HepG2 (cell line): ENCODE data around the gene PRR30. TPM values are rescaled to one million over a fixed set of nuclear protein-coding genes. Genes with fewer than 3 reads are reported as not detected.

Source experiments
- FOXJ3 ChIP-seq: sonication (generic); formaldehyde crosslinking; IDR thresholded peaks from 2 replicates; pipeline ENCODE4 v1.4.0; 2020; ENCODE audit warnings: missing genetic modification reagents, mild to moderate bottlenecking, borderline replicate concordance
- KDM2A ChIP-seq: sonication (generic); formaldehyde crosslinking; IDR thresholded peaks from 2 replicates; pipeline ENCODE4 v1.4.0; 2020; ENCODE audit warnings: low read depth, missing genetic modification reagents, borderline replicate concordance
- RELA ChIP-seq: sonication (generic); formaldehyde crosslinking; IDR thresholded peaks from 2 replicates; pipeline ENCODE4 v1.4.0; 2020; ENCODE audit warnings: missing genetic modification reagents
- SIN3A ChIP-seq: IDR thresholded peaks from 2 replicates; pipeline ENCODE4 v1.6.1; 2011; ENCODE audit warnings: low read depth, mild to moderate bottlenecking, control low read depth, low read length, borderline replicate concordance
- SNAI1 ChIP-seq: sonication (generic); formaldehyde crosslinking; IDR thresholded peaks from 2 replicates; pipeline ENCODE4 v1.5.0; 2020; ENCODE audit warnings: mild to moderate bottlenecking, missing genetic modification reagents, borderline replicate concordance
- ZKSCAN8 ChIP-seq: IDR thresholded peaks from 2 replicates; pipeline ENCODE4 v1.6.1; 2016; ENCODE audit warnings: borderline replicate concordance, missing genetic modification reagents, missing compliant biosample characterization
- ZNF232 ChIP-seq: sonication (generic); formaldehyde crosslinking; IDR thresholded peaks from 2 replicates; pipeline ENCODE4 v1.4.0; 2020; ENCODE audit warnings: missing genetic modification reagents, borderline replicate concordance
- ZNF253 ChIP-seq: sonication (generic); formaldehyde crosslinking; IDR thresholded peaks from 2 replicates; pipeline ENCODE4 v1.8.0; 2022; ENCODE audit warnings: mild to moderate bottlenecking, missing genetic modification reagents, borderline replicate concordance
- ZNF33B ChIP-seq: sonication (generic); formaldehyde crosslinking; IDR thresholded peaks from 2 replicates; pipeline ENCODE4 v1.5.1; 2020; ENCODE audit warnings: mild to moderate bottlenecking, missing genetic modification reagents
- polyA plus RNA-seq, 8 experiments: library from polyadenylated mRNA; depleted of rRNA in 3 of 8; stranded (reverse) in 7 of 8; unstranded in 1 of 8; fragments of >200 nt; fragmentation: Illumina TruSeq in 4 of 8; extraction: Trizol in 4 of 8; gene quantifications; 2 replicates each; pipeline versions ENCODE4 v1.2.1 to v1.2.3, GENCODE V29; 2011 to 2016; ENCODE audit warnings: low read depth in 4 of 8, missing spikeins in 1 of 8, mixed read lengths in 1 of 8; ENCODE audit not compliant: insufficient read depth in 1 of 8
- total RNA-seq, 5 experiments: library from RNA; depleted of rRNA; stranded (reverse); fragments of >200 nt; fragmentation: Illumina TruSeq; extraction: Trizol; gene quantifications; 2 replicates each; pipeline ENCODE4 v1.2.3, GENCODE V29; 2016; ENCODE audit warnings: low read depth in 1 of 5
- TF ChIP-seq, protein P1 (sequence below): sonication (generic); formaldehyde crosslinking; IDR thresholded peaks from 2 replicates; pipeline ENCODE4 v1.4.0; 2020; ENCODE audit warnings: missing genetic modification reagents
- TF ChIP-seq, protein P2 (sequence below): sonication (generic); formaldehyde crosslinking; IDR thresholded peaks from 2 replicates; pipeline ENCODE4 v1.9.0; 2022; ENCODE audit warnings: missing genetic modification reagents, mild to moderate bottlenecking, borderline replicate concordance
- TF ChIP-seq, protein P3 (sequence below), 2 experiments: sonication (generic) in 1 of 2; formaldehyde crosslinking in 1 of 2; IDR thresholded peaks; 2 replicates each; pipeline versions ENCODE4 v1.6.1 to v1.9.0; 2014 to 2022; ENCODE audit warnings: antibody characterized with exemption in 1 of 2, borderline replicate concordance in 1 of 2, inconsistent platforms in 1 of 2, low read depth in 1 of 2, missing genetic modification reagents in 1 of 2
- TF ChIP-seq, protein P4 (sequence below): sonication (generic); formaldehyde crosslinking; IDR thresholded peaks from 2 replicates; pipeline ENCODE4 v1.4.0; 2020; ENCODE audit warnings: mild to moderate bottlenecking, missing genetic modification reagents
- TF ChIP-seq, protein P5 (sequence below): sonication (generic); formaldehyde crosslinking; IDR thresholded peaks from 2 replicates; pipeline ENCODE4 v1.4.0; 2020; ENCODE audit warnings: missing genetic modification reagents

Gene PRR30
- total and polyA plus RNA-seq, 2 of the 13 experiments (the other 11 are each of a cell fraction or from before 2014, with no cell fraction given) = not detected

DNA sequence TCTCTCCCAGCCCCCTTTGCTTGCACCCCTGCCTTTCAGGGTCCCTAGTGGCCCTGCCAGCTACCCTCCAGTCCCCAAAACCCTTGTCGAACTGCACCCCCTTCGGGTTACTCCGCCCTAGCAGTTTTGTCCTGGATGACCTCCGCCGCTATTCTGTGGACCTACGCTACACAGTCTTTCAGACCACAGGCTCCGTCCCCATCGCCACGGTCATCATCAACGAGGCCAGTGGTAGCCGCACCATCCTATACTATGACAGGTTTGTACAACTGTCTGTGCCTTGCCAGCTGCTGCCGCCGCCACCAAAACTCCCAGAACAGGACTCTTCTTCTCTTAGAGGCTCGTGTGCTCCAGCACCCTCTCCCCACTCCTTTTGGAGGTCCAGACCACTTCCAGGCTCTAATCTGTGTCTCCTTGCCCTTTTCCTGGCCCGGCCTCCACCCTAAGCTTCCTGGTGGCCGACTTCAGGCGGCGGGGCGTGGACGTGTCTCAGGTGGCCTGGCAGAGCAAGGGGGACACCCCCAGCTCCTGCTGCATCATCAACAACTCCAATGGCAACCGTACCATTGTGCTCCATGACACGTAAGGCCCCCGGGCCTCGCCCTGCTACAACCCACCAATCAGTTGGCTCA, 44.7 kb downstream of the PRR30 start (continued):
- TF ChIP-seq RELA (no peak), SNAI1 (CRISPR knock-in tag) (peak; percentile 76), ZNF33B (no peak), ZKSCAN8 (CRISPR knock-in tag) (no peak), KDM2A (no peak), ZNF232 (CRISPR knock-in tag) (no peak), FOXJ3 (no peak), ZNF253 (CRISPR knock-in tag) (no peak), SIN3A (no peak)
- TF ChIP-seq, protein P1, sequence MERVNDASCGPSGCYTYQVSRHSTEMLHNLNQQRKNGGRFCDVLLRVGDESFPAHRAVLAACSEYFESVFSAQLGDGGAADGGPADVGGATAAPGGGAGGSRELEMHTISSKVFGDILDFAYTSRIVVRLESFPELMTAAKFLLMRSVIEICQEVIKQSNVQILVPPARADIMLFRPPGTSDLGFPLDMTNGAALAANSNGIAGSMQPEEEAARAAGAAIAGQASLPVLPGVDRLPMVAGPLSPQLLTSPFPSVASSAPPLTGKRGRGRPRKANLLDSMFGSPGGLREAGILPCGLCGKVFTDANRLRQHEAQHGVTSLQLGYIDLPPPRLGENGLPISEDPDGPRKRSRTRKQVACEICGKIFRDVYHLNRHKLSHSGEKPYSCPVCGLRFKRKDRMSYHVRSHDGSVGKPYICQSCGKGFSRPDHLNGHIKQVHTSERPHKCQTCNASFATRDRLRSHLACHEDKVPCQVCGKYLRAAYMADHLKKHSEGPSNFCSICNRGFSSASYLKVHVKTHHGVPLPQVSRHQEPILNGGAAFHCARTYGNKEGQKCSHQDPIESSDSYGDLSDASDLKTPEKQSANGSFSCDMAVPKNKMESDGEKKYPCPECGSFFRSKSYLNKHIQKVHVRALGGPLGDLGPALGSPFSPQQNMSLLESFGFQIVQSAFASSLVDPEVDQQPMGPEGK (CRISPR knock-in tag) = no peak
- TF ChIP-seq, protein P2, sequence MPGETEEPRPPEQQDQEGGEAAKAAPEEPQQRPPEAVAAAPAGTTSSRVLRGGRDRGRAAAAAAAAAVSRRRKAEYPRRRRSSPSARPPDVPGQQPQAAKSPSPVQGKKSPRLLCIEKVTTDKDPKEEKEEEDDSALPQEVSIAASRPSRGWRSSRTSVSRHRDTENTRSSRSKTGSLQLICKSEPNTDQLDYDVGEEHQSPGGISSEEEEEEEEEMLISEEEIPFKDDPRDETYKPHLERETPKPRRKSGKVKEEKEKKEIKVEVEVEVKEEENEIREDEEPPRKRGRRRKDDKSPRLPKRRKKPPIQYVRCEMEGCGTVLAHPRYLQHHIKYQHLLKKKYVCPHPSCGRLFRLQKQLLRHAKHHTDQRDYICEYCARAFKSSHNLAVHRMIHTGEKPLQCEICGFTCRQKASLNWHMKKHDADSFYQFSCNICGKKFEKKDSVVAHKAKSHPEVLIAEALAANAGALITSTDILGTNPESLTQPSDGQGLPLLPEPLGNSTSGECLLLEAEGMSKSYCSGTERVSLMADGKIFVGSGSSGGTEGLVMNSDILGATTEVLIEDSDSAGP (CRISPR knock-in tag) = 0 out of 2 replicates have a peak, but pooled peaks have one; percentile 49
- TF ChIP-seq, protein P3, sequence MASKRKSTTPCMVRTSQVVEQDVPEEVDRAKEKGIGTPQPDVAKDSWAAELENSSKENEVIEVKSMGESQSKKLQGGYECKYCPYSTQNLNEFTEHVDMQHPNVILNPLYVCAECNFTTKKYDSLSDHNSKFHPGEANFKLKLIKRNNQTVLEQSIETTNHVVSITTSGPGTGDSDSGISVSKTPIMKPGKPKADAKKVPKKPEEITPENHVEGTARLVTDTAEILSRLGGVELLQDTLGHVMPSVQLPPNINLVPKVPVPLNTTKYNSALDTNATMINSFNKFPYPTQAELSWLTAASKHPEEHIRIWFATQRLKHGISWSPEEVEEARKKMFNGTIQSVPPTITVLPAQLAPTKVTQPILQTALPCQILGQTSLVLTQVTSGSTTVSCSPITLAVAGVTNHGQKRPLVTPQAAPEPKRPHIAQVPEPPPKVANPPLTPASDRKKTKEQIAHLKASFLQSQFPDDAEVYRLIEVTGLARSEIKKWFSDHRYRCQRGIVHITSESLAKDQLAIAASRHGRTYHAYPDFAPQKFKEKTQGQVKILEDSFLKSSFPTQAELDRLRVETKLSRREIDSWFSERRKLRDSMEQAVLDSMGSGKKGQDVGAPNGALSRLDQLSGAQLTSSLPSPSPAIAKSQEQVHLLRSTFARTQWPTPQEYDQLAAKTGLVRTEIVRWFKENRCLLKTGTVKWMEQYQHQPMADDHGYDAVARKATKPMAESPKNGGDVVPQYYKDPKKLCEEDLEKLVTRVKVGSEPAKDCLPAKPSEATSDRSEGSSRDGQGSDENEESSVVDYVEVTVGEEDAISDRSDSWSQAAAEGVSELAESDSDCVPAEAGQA (IDR thresholded peaks at IDR 0.05; ENCODE audit: low read depth) = no peak
- TF ChIP-seq, protein P3 (CRISPR knock-in tag; IDR thresholded peaks at IDR 0.05; ENCODE audit: borderline replicate concordance) = no peak; the same call in 1 of the 2 replicates
- TF ChIP-seq, protein P4, sequence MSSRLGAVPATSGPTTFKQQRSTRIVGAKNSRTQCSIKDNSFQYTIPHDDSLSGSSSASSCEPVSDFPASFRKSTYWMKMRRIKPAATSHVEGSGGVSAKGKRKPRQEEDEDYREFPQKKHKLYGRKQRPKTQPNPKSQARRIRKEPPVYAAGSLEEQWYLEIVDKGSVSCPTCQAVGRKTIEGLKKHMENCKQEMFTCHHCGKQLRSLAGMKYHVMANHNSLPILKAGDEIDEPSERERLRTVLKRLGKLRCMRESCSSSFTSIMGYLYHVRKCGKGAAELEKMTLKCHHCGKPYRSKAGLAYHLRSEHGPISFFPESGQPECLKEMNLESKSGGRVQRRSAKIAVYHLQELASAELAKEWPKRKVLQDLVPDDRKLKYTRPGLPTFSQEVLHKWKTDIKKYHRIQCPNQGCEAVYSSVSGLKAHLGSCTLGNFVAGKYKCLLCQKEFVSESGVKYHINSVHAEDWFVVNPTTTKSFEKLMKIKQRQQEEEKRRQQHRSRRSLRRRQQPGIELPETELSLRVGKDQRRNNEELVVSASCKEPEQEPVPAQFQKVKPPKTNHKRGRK (CRISPR knock-in tag) = peak; percentile 56; the same call in 1 of the 2 replicates
- TF ChIP-seq, protein P5, sequence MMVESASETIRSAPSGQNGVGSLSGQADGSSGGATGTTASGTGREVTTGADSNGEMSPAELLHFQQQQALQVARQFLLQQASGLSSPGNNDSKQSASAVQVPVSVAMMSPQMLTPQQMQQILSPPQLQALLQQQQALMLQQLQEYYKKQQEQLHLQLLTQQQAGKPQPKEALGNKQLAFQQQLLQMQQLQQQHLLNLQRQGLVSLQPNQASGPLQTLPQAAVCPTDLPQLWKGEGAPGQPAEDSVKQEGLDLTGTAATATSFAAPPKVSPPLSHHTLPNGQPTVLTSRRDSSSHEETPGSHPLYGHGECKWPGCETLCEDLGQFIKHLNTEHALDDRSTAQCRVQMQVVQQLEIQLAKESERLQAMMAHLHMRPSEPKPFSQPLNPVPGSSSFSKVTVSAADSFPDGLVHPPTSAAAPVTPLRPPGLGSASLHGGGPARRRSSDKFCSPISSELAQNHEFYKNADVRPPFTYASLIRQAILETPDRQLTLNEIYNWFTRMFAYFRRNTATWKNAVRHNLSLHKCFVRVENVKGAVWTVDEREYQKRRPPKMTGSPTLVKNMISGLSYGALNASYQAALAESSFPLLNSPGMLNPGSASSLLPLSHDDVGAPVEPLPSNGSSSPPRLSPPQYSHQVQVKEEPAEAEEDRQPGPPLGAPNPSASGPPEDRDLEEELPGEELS (CRISPR knock-in tag) = 0 out of 2 replicates have a peak, but pooled peaks have one; percentile 14
